K562 (cell line): ENCODE data around the gene MINDY4. TPM values are rescaled to one million over a fixed set of nuclear protein-coding genes. Genes with fewer than 3 reads are reported as not detected.
A peak's percentile ranks its signal among the peaks of the same experiment; 100 is the strongest.

Experiments used
- ATAC-seq: fragments of 200-7000 bp; cut with Tn5 transposase; 3 replicates; pipeline ENCODE4 v1.9.1; 2020; ENCODE audit warnings: moderate library complexity
- BruUV-seq: library from RNA; stranded (reverse); fragments of 400-500 nt; replicated peaks from 2 replicates; lab custom pipeline; 2021; lab: Mats Ljungman, UMichigan
- CTCF ChIA-PET: fragments of 300-600 bp; formaldehyde crosslinking; extraction: SDS; loops from one replicate; lab custom pipeline; 2021; ENCODE audit warnings: low intra/inter-chr PET ratio; lab: Yijun Ruan, JAX
- POLR2A ChIA-PET: fragments of 300-600, 350-650 bp; sonication (Branson Sonifier 250); formaldehyde crosslinking; extraction: SDS; loops from one replicate; lab custom pipeline; 2021; ENCODE audit warnings: antibody characterized with exemption, inconsistent platforms; lab: Yijun Ruan, JAX
- DNase-seq, 4 experiments: peaks; one replicate each; pipeline versions ENCODE4 v3.0.0 to v3.0.0-alpha.2; 2011 to 2018; ENCODE audit warnings: low spot score in 3 of 4, mixed read lengths in 3 of 4; ENCODE audit errors: extremely low read depth in 1 of 4
- FAIRE-seq: peaks from 2 replicates; lab custom pipeline; 2011; peaks lifted over from hg19 to GRCh38; lab: Jason Lieb, UNC
- H2AFZ ChIP-seq: 2 replicates; pipeline ENCODE4 v1.6.0; 2011; ENCODE audit warnings: low read depth, low read length, control low read depth, inconsistent platforms
- H3K27ac ChIP-seq: fragments of 200-600 bp; 3 replicates; pipeline ENCODE4 v1.8.0; 2011; ENCODE audit warnings: low read depth, mild to moderate bottlenecking, control low read depth, inconsistent platforms, low read length, moderate library complexity, mixed read lengths; ENCODE audit errors: extremely low read depth
- H3K27me3 ChIP-seq, 2 experiments: fragments of 300-600 bp in 1 of 2; 2 replicates in 1 of 2; 3 replicates in 1 of 2; pipeline versions ENCODE4 v1.6.0 to v1.8.0; 2011; ENCODE audit warnings: inconsistent platforms in 2 of 2, low read length in 2 of 2, mild to moderate bottlenecking in 1 of 2, mixed read lengths in 1 of 2, moderate library complexity in 1 of 2; ENCODE audit not compliant: control insufficient read depth in 2 of 2, insufficient read depth in 2 of 2
- H3K36me3 ChIP-seq: fragments of 300-600 bp; 3 replicates; pipeline ENCODE4 v1.8.0; 2011; ENCODE audit warnings: mild to moderate bottlenecking, low read length, inconsistent platforms; ENCODE audit not compliant: control insufficient read depth, insufficient read depth
- H3K4me1 ChIP-seq, 2 experiments: fragments of 200-600 bp in 1 of 2; replicated peaks in 1 of 2; 2 replicates in 1 of 2; 3 replicates in 1 of 2; pipeline versions ENCODE4 v1.5.1 to v1.8.0; 2011; ENCODE audit warnings: inconsistent platforms in 2 of 2, low read length in 2 of 2, mild to moderate bottlenecking in 1 of 2, mixed read lengths in 1 of 2, moderate library complexity in 1 of 2; ENCODE audit not compliant: control insufficient read depth in 2 of 2, insufficient read depth in 2 of 2
- H3K4me2 ChIP-seq: 2 replicates; pipeline ENCODE4 v1.6.1; 2011; ENCODE audit warnings: low read length, control low read depth, inconsistent platforms, mixed read lengths; ENCODE audit not compliant: insufficient read depth
- H3K4me3 ChIP-seq: fragments of 200-600 bp; sonication (generic), shearing (Covaris generic); 2 replicates; pipeline ENCODE4 v1.5.1; 2016; ENCODE audit warnings: control low read depth, inconsistent platforms
- H3K79me2 ChIP-seq: fragments of 200-600 bp; 3 replicates; pipeline ENCODE4 v1.8.0; 2011; ENCODE audit warnings: low read length, inconsistent platforms; ENCODE audit not compliant: control insufficient read depth, insufficient read depth
- H3K9ac ChIP-seq, 2 experiments: 2 replicates each; pipeline versions ENCODE4 v1.6.0 to v1.6.1; 2011; ENCODE audit warnings: low read depth in 2 of 2, low read length in 2 of 2, control low read depth in 1 of 2, inconsistent platforms in 1 of 2, mild to moderate bottlenecking in 1 of 2, mixed read lengths in 1 of 2; ENCODE audit not compliant: insufficient read depth in 1 of 2
- H3K9me1 ChIP-seq: one replicate; pipeline ENCODE4 v1.6.0; 2011; ENCODE audit warnings: inconsistent platforms, mild to moderate bottlenecking, low read length, moderate library complexity; ENCODE audit not compliant: control insufficient read depth, insufficient read depth
- H3K9me3 ChIP-seq: replicated peaks from 2 replicates; pipeline ENCODE4 v1.5.1; 2011; ENCODE audit warnings: low read depth, low read length, inconsistent platforms; ENCODE audit not compliant: control insufficient read depth, insufficient read depth
- H4K20me1 ChIP-seq: replicated peaks from 2 replicates; pipeline ENCODE4 v1.6.1; 2011; ENCODE audit warnings: low read length, inconsistent platforms, mixed read lengths; ENCODE audit not compliant: control insufficient read depth, insufficient read depth
- GTF2A2 ChIP-seq: IDR thresholded peaks from 2 replicates; pipeline ENCODE4 v1.6.1; 2016; ENCODE audit warnings: mild to moderate bottlenecking, missing genetic modification characterization, missing compliant biosample characterization
- KDM5B ChIP-seq: fragments of 200-600 bp; sonication (generic); IDR thresholded peaks from 2 replicates; pipeline ENCODE4 v1.6.1; 2012; ENCODE audit warnings: low read depth, mild to moderate bottlenecking, moderate library complexity, low read length, control low read depth, inconsistent platforms; ENCODE audit not compliant: insufficient replicate concordance
- PML ChIP-seq: IDR thresholded peaks from 2 replicates; pipeline ENCODE4 v1.6.1; 2012; ENCODE audit warnings: low read length, inconsistent platforms
- SMC3 ChIP-seq: conservative IDR thresholded peaks from 2 replicates; pipeline ENCODE4 v1.6.1; 2011; ENCODE audit warnings: low read depth, low read length, improper control_type of control experiment; ENCODE audit not compliant: insufficient read depth
- SNAPC5 ChIP-seq: fragments of 250-450 bp; sonication (Bioruptor Pico); IDR thresholded peaks from 2 replicates; pipeline ENCODE4 v1.8.0; 2021; ENCODE audit warnings: moderate library complexity, mild to moderate bottlenecking, inconsistent platforms
- ZBED1 ChIP-seq: IDR thresholded peaks from 2 replicates; pipeline ENCODE4 v1.6.1; 2014
- ZBTB1 ChIP-seq: sonication (generic); formaldehyde crosslinking; IDR thresholded peaks from 2 replicates; pipeline ENCODE4 v1.8.1; 2023; ENCODE audit warnings: missing genetic modification reagents, low read depth, mild to moderate bottlenecking, borderline replicate concordance
- ZNF197 ChIP-seq: fragments of 200-800 bp; sonication (Bioruptor generic); IDR thresholded peaks from 2 replicates; pipeline ENCODE4 v1.6.1; 2016; ENCODE audit warnings: low read depth, missing genetic modification characterization, missing compliant biosample characterization
- ZNF232 ChIP-seq: sonication (generic); formaldehyde crosslinking; IDR thresholded peaks from 2 replicates; pipeline ENCODE4 v1.8.0; 2022; ENCODE audit warnings: mild to moderate bottlenecking, missing genetic modification reagents
- ZNF445 ChIP-seq: fragments of 250-450 bp; sonication (Bioruptor Pico); IDR thresholded peaks from 2 replicates; pipeline ENCODE4 v1.4.0; 2020; ENCODE audit warnings: low read depth, mild to moderate bottlenecking, moderate library complexity
- WGBS: fragments of 100-300 bp; shearing (Covaris generic); methylation state at CpG from one replicate; pipeline ENCODE4 v1.1.6; 2016; ENCODE audit warnings: low coverage, mixed read lengths; ENCODE audit not compliant: insufficient coverage; ENCODE audit errors: missing lambda C conversion rate; 5-methylcytosine and 5-hydroxymethylcytosine counted together
- in situ Hi-C: fragments of 300-500 bp; cut with MboI; formaldehyde crosslinking; loops from 4 replicates; pipeline ENCODE4 v1.15.0; 2018; ENCODE audit warnings: inconsistent platforms, mixed read lengths
- intact Hi-C: fragments of 100-400 bp; cut with micrococcal nuclease; formaldehyde crosslinking; loops from 2 replicates; pipeline ENCODE4 v1.14.2; 2022
- polyA plus RNA-seq, 8 experiments: library from polyadenylated mRNA; depleted of rRNA in 4 of 8; stranded (reverse) in 5 of 8; unstranded in 3 of 8; fragments of >200 nt; fragmentation: Nextera tagmentation in 2 of 8; fragmentation: Illumina TruSeq in 1 of 8; extraction: Ambion mirVana in 2 of 8; extraction: Trizol in 1 of 8; gene quantifications; 2 replicates each; pipeline versions ENCODE4 v1.2.1 to v1.2.3, GENCODE V29; 2011 to 2014; ENCODE audit warnings: inconsistent platforms in 1 of 8, missing spikeins in 1 of 8
- total RNA-seq, 7 experiments: library from RNA; depleted of rRNA in 6 of 7; stranded (reverse); fragments of >200 nt in 6 of 7; fragmentation: Illumina TruSeq in 2 of 7; extraction: Trizol in 2 of 7; gene quantifications; 2 replicates each; pipeline versions ENCODE4 v1.2.1 to v1.2.3, GENCODE V29; 2011 to 2021; ENCODE audit warnings: low replicate concordance in 1 of 7

MINDY4 gene
- total and polyA plus RNA-seq, 9 of the 15 experiments (the other 6 are each of a cell fraction or from before 2014, with no cell fraction given): 2.1 to 16.7 (median 11.0) TPM

- in situ Hi-C loops: no loop called here
- H3K9ac ChIP-seq: peak overlapping the region in 1 of 2 experiments; percentile 24; a peak in 1 of 4 replicates
- 17% methylated on average over 1 of the region's 1 CpG for WGBS
- FAIRE-seq (peak; percentile 6), DNase-seq (no peak), ATAC-seq (peak; percentile 12; the same call in 1 of the 3 replicates)
- ChIA-PET CTCF (no interaction called here), POLR2A (interaction anchor here (0.6 kb wide), 1 partner anchor 69 kb away, joined by 3 read pairs; no protein-coding TSS in a partner anchor)
- TF ChIP-seq SMC3 (no peak), ZBTB1 (CRISPR knock-in tag) (no peak), ZNF197 (CRISPR knock-in tag) (no peak), ZBED1 (no peak), KDM5B (no peak), SNAPC5 (CRISPR knock-in tag) (no peak), PML (no peak), GTF2A2 (tag) (no peak), ZNF232 (no peak), ZNF445 (no peak)
- H3K4me3 ChIP-seq: no peak overlapping the region
- H3K4me1 ChIP-seq: peaks cover 2 to 8% of the 10 kb centered on the region in 2 experiments; a peak in 3 of 5 replicates
- H3K27ac ChIP-seq: no peak overlapping the region
- no peak overlapping the region for H2AFZ ChIP-seq
- peaks cover 3% of the 10 kb centered on the region; the same call in 1 of the 3 replicates for H3K36me3 ChIP-seq
- no peaks in the 10 kb centered on the region for H3K9me3 ChIP-seq
- no TSS peak for BruUV-seq
- intact Hi-C loops: no loop called here
- H3K79me2 ChIP-seq: no peaks in the 10 kb centered on the region
- no peak overlapping the region for H3K4me2 ChIP-seq
- no peaks in the 10 kb centered on the region for H3K9me1 ChIP-seq
- no peaks in the 10 kb centered on the region; the same call in 1 of the 2 replicates for H4K20me1 ChIP-seq
- no peaks in the 10 kb centered on the region for H3K27me3 ChIP-seq
Measured at GRCh38 chr7:30867483-30867882, 96.3 kb downstream of the MINDY4 start.
